Mesenchymal stem cell (in vitro differentiated cells and primary cell): ENCODE data around the gene TMEM203.

Experiments
- DNase-seq: peaks from one replicate; pipeline ENCODE4 v3.0.0-alpha.2; 2013
- H2AFZ ChIP-seq: one replicate; pipeline ENCODE4 v1.6.1; 2013; ENCODE audit warnings: low read depth, mild to moderate bottlenecking, control low read depth, inconsistent platforms, low read length, moderate library complexity
- H2AK5ac ChIP-seq: 2 replicates; pipeline ENCODE4 v1.6.1; 2013; ENCODE audit warnings: low read length, moderate library complexity, mild to moderate bottlenecking, inconsistent platforms; ENCODE audit not compliant: severe bottlenecking
- H2BK120ac ChIP-seq: one replicate; pipeline ENCODE4 v1.6.1; 2013; ENCODE audit warnings: low read depth, mild to moderate bottlenecking, inconsistent platforms, low read length, moderate library complexity
- H2BK12ac ChIP-seq, 2 experiments: one replicate each; pipeline ENCODE4 v1.6.1; 2013; ENCODE audit warnings: inconsistent platforms in 2 of 2, low read length in 2 of 2, mild to moderate bottlenecking in 2 of 2, moderate library complexity in 2 of 2, control low read depth in 1 of 2
- H2BK15ac ChIP-seq: one replicate; pipeline ENCODE4 v1.6.1; 2013; ENCODE audit warnings: mild to moderate bottlenecking, low read depth, inconsistent platforms; ENCODE audit not compliant: poor library complexity, severe bottlenecking
- H2BK5ac ChIP-seq: 2 replicates; pipeline ENCODE4 v1.6.1; 2013; ENCODE audit warnings: low read depth, mild to moderate bottlenecking, low read length, control low read depth, inconsistent platforms; ENCODE audit not compliant: poor library complexity, severe bottlenecking
- H3K14ac ChIP-seq, 2 experiments: one replicate each; pipeline ENCODE4 v1.6.1; 2013; ENCODE audit warnings: inconsistent platforms in 2 of 2, low read length in 2 of 2, control low read depth in 1 of 2, mild to moderate bottlenecking in 1 of 2, moderate library complexity in 1 of 2
- H3K18ac ChIP-seq, 2 experiments: one replicate each; pipeline ENCODE4 v1.6.1; 2013; ENCODE audit warnings: inconsistent platforms in 2 of 2, low read length in 2 of 2, control low read depth in 1 of 2, low read depth in 1 of 2, mild to moderate bottlenecking in 1 of 2
- H3K23ac ChIP-seq, 2 experiments: one replicate each; pipeline ENCODE4 v1.6.1; 2013; ENCODE audit warnings: inconsistent platforms in 2 of 2, low read length in 2 of 2, mild to moderate bottlenecking in 2 of 2, moderate library complexity in 2 of 2, control low read depth in 1 of 2
- H3K27ac ChIP-seq: 2 replicates; pipeline ENCODE4 v1.5.1; 2013; ENCODE audit warnings: mild to moderate bottlenecking, moderate library complexity, low read length, control low read depth, inconsistent platforms; ENCODE audit not compliant: poor library complexity, severe bottlenecking
- H3K27me3 ChIP-seq, 2 experiments: 2 replicates each; pipeline versions ENCODE4 v1.6.1 to v1.7.0; 2013; ENCODE audit warnings: low read length in 2 of 2, mild to moderate bottlenecking in 2 of 2, moderate library complexity in 2 of 2, control low read depth in 1 of 2, inconsistent platforms in 1 of 2; ENCODE audit not compliant: control insufficient read depth in 1 of 2, insufficient read depth in 1 of 2
- H3K36me3 ChIP-seq, 2 experiments: 2 replicates each; pipeline versions ENCODE4 v1.6.1 to v1.7.0; 2013; ENCODE audit warnings: low read length in 2 of 2, control low read depth in 1 of 2, inconsistent platforms in 1 of 2, low read depth in 1 of 2, mild to moderate bottlenecking in 1 of 2; ENCODE audit not compliant: insufficient read depth in 2 of 2, control insufficient read depth in 1 of 2
- H3K4ac ChIP-seq, 2 experiments: one replicate each; pipeline ENCODE4 v1.6.1; 2013; ENCODE audit warnings: inconsistent platforms in 2 of 2, low read length in 2 of 2, mild to moderate bottlenecking in 2 of 2, moderate library complexity in 2 of 2, control low read depth in 1 of 2, low read depth in 1 of 2
- H3K4me1 ChIP-seq: 2 replicates; pipeline ENCODE4 v1.6.1; 2013; ENCODE audit warnings: low read depth, low read length, control low read depth; ENCODE audit not compliant: control insufficient read depth, insufficient read depth
- H3K4me2 ChIP-seq: 2 replicates; pipeline ENCODE4 v1.6.1; 2013; ENCODE audit warnings: low read length, mild to moderate bottlenecking, inconsistent platforms; ENCODE audit not compliant: poor library complexity, severe bottlenecking
- H3K4me3 ChIP-seq, 2 experiments: 2 replicates each; pipeline versions ENCODE4 v1.5.1 to v1.7.0; 2013; ENCODE audit warnings: low read length in 2 of 2, mild to moderate bottlenecking in 2 of 2, control low read depth in 1 of 2, low read depth in 1 of 2; ENCODE audit not compliant: insufficient read depth in 1 of 2
- H3K79me1 ChIP-seq: replicated peaks from 2 replicates; pipeline ENCODE4 v1.6.1; 2013; ENCODE audit warnings: mild to moderate bottlenecking, control low read depth, low read length, inconsistent platforms; ENCODE audit not compliant: poor library complexity, severe bottlenecking
- H3K9ac ChIP-seq: 2 replicates; pipeline ENCODE4 v1.7.0; 2013; ENCODE audit warnings: mild to moderate bottlenecking, low read length, moderate library complexity
- H3K9me3 ChIP-seq: 2 replicates; pipeline ENCODE4 v1.7.0; 2013; ENCODE audit warnings: mild to moderate bottlenecking, low read length; ENCODE audit not compliant: control insufficient read depth
- H4K8ac ChIP-seq: one replicate; pipeline ENCODE4 v1.6.1; 2013; ENCODE audit warnings: inconsistent platforms, mild to moderate bottlenecking, low read length, moderate library complexity
- H4K91ac ChIP-seq: one replicate; pipeline ENCODE4 v1.6.1; 2013; ENCODE audit warnings: mild to moderate bottlenecking, low read length, inconsistent platforms
- WGBS: methylation state at CpG from one replicate; pipeline ENCODE4 v1.1.7; 2013; ENCODE audit warnings: mixed read lengths; 5-methylcytosine and 5-hydroxymethylcytosine counted together

The TMEM203 gene

GRCh38 chr9:137167747-137168572 is 37.5 kb downstream of the TMEM203 start:
- H3K4me1 ChIP-seq = peaks cover 26% of the 10 kb centered on the region
- no peak overlapping the region for H4K8ac ChIP-seq
- H3K4ac ChIP-seq = no peak overlapping the region
- H3K79me1 ChIP-seq = no peaks in the 10 kb centered on the region
- H3K4me3 ChIP-seq = no peak overlapping the region
- H2BK120ac ChIP-seq = no peak overlapping the region
- peaks cover 87% of the 10 kb centered on the region in 2 experiments for H3K27me3 ChIP-seq
- no peak overlapping the region for H2AFZ ChIP-seq
- H2BK5ac ChIP-seq = no peak overlapping the region
- no peak overlapping the region for H4K91ac ChIP-seq
- H3K14ac ChIP-seq = no peak overlapping the region
- no peak overlapping the region for H3K27ac ChIP-seq
- no peak overlapping the region for H3K23ac ChIP-seq
- H3K4me2 ChIP-seq = no peak overlapping the region
- H2BK12ac ChIP-seq = no peak overlapping the region
- H2AK5ac ChIP-seq = no peak overlapping the region
- H2BK15ac ChIP-seq = no peak overlapping the region
- DNase-seq = no peak
- no peak overlapping the region for H3K18ac ChIP-seq
- 16% methylated on average over 53 of the region's 57 CpGs for WGBS
- H3K9me3 ChIP-seq = no peaks in the 10 kb centered on the region
- no peaks in the 10 kb centered on the region for H3K36me3 ChIP-seq
- H3K9ac ChIP-seq = no peak overlapping the region

DNA sequence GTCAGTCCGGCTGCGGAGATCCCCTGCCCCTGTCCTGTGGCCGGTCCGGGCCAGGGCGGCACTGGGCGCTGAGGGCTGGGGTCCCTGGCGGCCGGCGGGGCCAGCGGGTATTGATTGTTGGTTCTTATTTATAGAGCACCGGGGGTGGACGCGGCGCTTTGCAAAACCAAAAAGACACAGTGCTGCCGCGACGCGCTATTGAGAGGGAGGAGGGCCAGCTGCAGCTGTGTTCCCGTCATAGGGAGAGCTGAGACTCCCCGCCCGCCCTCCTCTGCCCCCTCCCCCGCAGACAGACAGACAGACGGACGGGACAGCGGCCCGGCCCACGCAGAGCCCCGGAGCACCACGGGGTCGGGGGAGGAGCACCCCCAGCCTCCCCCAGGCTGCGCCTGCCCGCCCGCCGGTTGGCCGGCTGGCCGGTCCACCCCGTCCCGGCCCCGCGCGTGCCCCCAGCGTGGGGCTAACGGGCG is 38.1 kb downstream of the TMEM203 start:
- H3K27me3 ChIP-seq = peaks cover 87% of the 10 kb centered on the region in 2 experiments
- H3K9me3 ChIP-seq = no peaks in the 10 kb centered on the region
- H3K14ac ChIP-seq = no peak overlapping the region
- no peak overlapping the region for H2BK12ac ChIP-seq
- no peak overlapping the region for H3K18ac ChIP-seq
- H3K4me1 ChIP-seq = peaks cover 32% of the 10 kb centered on the region
- no peak overlapping the region for H3K23ac ChIP-seq
- no peak overlapping the region for H4K8ac ChIP-seq
- H2BK5ac ChIP-seq = no peak overlapping the region
- no peak overlapping the region for H4K91ac ChIP-seq
- no peaks in the 10 kb centered on the region for H3K36me3 ChIP-seq
- no peak for DNase-seq
- no peak overlapping the region for H3K27ac ChIP-seq
- H3K4me3 ChIP-seq = no peak overlapping the region
- no peak overlapping the region for H2BK15ac ChIP-seq
- 48% methylated on average over 40 of the region's 44 CpGs for WGBS
- H2AK5ac ChIP-seq = no peak overlapping the region
- H3K9ac ChIP-seq = no peak overlapping the region
- H2BK120ac ChIP-seq = no peak overlapping the region
- no peaks in the 10 kb centered on the region for H3K79me1 ChIP-seq
- no peak overlapping the region for H2AFZ ChIP-seq
- H3K4me2 ChIP-seq = no peak overlapping the region
- no peak overlapping the region for H3K4ac ChIP-seq

DNA sequence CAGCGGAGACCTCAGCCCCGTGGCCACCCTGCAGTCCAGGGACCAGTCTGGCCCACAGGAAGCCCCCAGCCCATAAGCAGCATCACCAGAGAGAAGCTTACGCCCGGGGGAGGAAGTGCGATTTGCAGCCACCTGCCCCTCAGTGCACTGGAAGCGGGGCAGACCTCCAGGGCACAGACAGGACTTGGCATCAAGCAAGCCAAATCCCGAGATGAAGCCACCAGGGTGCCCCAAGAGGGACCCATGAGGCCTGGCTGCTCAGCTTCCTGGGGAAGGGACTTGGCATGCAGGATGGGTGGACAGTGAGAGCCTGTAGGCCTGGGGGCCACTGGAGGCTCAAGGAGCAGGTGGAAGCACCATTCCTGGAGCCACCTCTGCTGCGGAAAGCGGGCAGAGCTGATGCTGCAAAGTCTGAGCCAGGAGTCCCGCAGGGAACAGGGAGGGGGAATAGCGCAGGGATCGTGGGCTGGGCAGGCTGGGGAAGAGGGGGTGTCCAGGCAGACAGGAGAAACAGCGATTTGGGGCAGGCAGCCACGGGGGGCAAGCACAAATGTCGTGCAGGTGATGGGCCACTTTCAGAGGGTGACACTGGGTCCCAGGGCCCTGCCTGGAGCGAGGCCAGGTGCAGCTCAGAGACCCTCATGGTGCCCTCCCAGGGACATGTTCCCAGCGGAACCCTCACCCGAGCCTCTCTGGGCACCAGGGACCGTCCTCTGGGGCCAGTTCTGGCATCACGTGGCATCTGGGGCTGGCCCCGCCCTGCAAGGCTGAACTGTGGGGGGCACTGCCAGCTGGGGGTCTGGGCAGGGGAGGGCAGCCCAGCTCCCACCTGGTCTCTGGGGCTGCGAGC is 38.8 kb downstream of the TMEM203 start:
- DNase-seq = no peak
- H3K9me3 ChIP-seq = no peaks in the 10 kb centered on the region
- no peak overlapping the region for H3K14ac ChIP-seq
- H3K4me1 ChIP-seq = peaks cover 39% of the 10 kb centered on the region
- H3K27ac ChIP-seq = no peak overlapping the region
- H2BK5ac ChIP-seq = no peak overlapping the region
- no peak overlapping the region for H3K4ac ChIP-seq
- H3K18ac ChIP-seq = no peak overlapping the region
- H4K91ac ChIP-seq = no peak overlapping the region
- no peak overlapping the region for H3K4me3 ChIP-seq
- H2BK15ac ChIP-seq = no peak overlapping the region
- peaks cover 85 to 87% of the 10 kb centered on the region in 2 experiments for H3K27me3 ChIP-seq
- H2AK5ac ChIP-seq = no peak overlapping the region
- no peak overlapping the region for H3K4me2 ChIP-seq
- no peaks in the 10 kb centered on the region for H3K36me3 ChIP-seq
- no peak overlapping the region for H4K8ac ChIP-seq
- H3K9ac ChIP-seq = no peak overlapping the region
- H3K23ac ChIP-seq = no peak overlapping the region
- H2BK12ac ChIP-seq = no peak overlapping the region
- no peaks in the 10 kb centered on the region for H3K79me1 ChIP-seq
- WGBS = 73% methylated on average over 22 of the region's 22 CpGs
- H2BK120ac ChIP-seq = no peak overlapping the region
- H2AFZ ChIP-seq = no peak overlapping the region

- Histone ChIP-seq H4K91ac (no peak overlapping the region), H2BK12ac (no peak overlapping the region), H2AFZ (no peak overlapping the region), H3K18ac (no peak overlapping the region), H3K4me1 (peaks cover 41% of the 10 kb centered on the region), H3K23ac (no peak overlapping the region), H3K36me3 (no peaks in the 10 kb centered on the region), H3K14ac (no peak overlapping the region), H2BK15ac (no peak overlapping the region), H3K27me3 (peaks cover 79 to 85% of the 10 kb centered on the region in 2 experiments), H2BK5ac (no peak overlapping the region), H3K4ac (no peak overlapping the region), H3K79me1 (no peaks in the 10 kb centered on the region), H4K8ac (no peak overlapping the region), H3K27ac (no peak overlapping the region), H2BK120ac (no peak overlapping the region), H2AK5ac (no peak overlapping the region), H3K4me3 (no peak overlapping the region), H3K4me2 (no peak overlapping the region), H3K9me3 (no peaks in the 10 kb centered on the region), H3K9ac (no peak overlapping the region)
- no peak for DNase-seq
- 86% methylated on average over 32 of the region's 32 CpGs for WGBS
Measured at GRCh38 chr9:137165250-137165836, 40.1 kb downstream of the TMEM203 start.
